HFFc6 (cell line): ENCODE measurements around the gene ANKRD13D. TPM values are rescaled to one million over a fixed set of nuclear protein-coding genes. Genes with fewer than 3 reads are reported as not detected.

ENCODE experiments used
- DNase-seq: peaks from one replicate; pipeline ENCODE4 v3.0.0-alpha.2; 2018
- H3K27ac Mint-ChIP-seq: 2 replicates; pipeline ENCODE4 v1.8.0; 2020; ENCODE audit warnings: mild to moderate bottlenecking, mixed read lengths
- H3K27me3 Mint-ChIP-seq: 2 replicates; pipeline ENCODE4 v1.8.0; 2021; ENCODE audit warnings: mild to moderate bottlenecking, moderate library complexity, mixed read lengths; ENCODE audit not compliant: insufficient read depth
- H3K36me3 Mint-ChIP-seq: 2 replicates; pipeline ENCODE4 v1.8.0; 2021; ENCODE audit warnings: low read depth, mixed read lengths
- H3K4me1 Mint-ChIP-seq: 2 replicates; pipeline ENCODE4 v1.8.0; 2020; ENCODE audit warnings: low read depth, mixed read lengths
- H3K4me3 Mint-ChIP-seq: 2 replicates; pipeline ENCODE4 v1.8.0; 2020; ENCODE audit warnings: mild to moderate bottlenecking, moderate library complexity, mixed read lengths
- H3K9me3 Mint-ChIP-seq: 2 replicates; pipeline ENCODE4 v1.8.0; 2020; ENCODE audit warnings: mild to moderate bottlenecking, mixed read lengths
- CTCF ChIP-seq: fragments of 200-600 bp; sonication (generic); IDR thresholded peaks from 2 replicates; pipeline ENCODE4 v1.5.0; 2021; ENCODE audit warnings: antibody characterized with exemption, mild to moderate bottlenecking
- total RNA-seq, 6 experiments: library from RNA; stranded (reverse); fragmentation: NEBNext Ultra II Directional; extraction: Animal tissue kit (Norgen Biotek cat#: 25700); gene quantifications; 2 replicates in 1 of 6; 3 replicates in 5 of 6; pipeline ENCODE4 v1.2.3, GENCODE V29; 2021

Gene ANKRD13D
- total RNA-seq, 6 experiments from 2014 or later, result 24.7 to 34.6 (median 26.4) TPM

DNA sequence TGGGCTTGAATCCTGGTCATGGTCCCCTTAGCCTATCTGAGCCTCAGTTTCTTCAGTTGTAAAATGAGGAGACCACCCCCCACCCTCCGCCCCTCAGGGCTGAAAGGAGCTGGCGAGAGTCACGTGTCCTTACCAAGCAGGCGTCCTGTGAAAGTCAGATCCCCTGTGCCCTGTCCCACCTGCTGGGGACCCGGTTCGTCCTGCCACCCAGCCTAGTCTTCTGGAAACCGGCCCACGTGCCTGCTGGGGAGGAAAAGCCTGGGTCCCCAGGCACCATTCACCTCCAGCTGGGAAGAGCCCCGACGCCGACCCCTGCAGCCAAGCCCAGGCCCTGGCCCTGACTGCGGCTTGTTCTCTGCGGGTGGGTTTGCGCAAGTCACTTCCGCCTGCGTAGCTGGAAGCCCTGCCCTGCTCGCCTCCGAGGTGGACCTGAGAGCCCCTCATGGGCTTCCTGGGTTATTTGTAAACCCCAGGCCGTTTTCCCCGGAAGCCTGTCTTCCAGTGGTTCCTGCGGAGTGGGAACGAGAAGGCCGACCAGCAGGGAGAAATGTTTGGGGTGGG lies 13.5 kb downstream of the ANKRD13D start:
- no peaks in the 10 kb centered on the region for H3K9me3 Mint-ChIP-seq

GRCh38 chr11:67303132-67303834 lies 14.2 kb downstream of the ANKRD13D start, which contains the start of gene SSH3:
Gene SSH3, plus strand, starts transcription at chr11:67303530. Its CDS starts 96 bp downstream, at chr11:67303626.
- H3K27me3 Mint-ChIP-seq, result no peaks in the 10 kb centered on the region
- no peak for TF ChIP-seq CTCF
- H3K36me3 Mint-ChIP-seq, result peaks cover 4% of the 10 kb centered on the region
- peak; percentile 31 for DNase-seq
- peaks cover 5% of the 10 kb centered on the region; the same call in 1 of the 2 replicates for H3K4me1 Mint-ChIP-seq
- H3K4me3 Mint-ChIP-seq, result peak within 1 kb of the TSS; percentile 65
- H3K9me3 Mint-ChIP-seq, result no peaks in the 10 kb centered on the region
- peak within 1 kb of the TSS; percentile 18; the same call in 1 of the 2 replicates for H3K27ac Mint-ChIP-seq

More for the DNA sequence above, 13.5 kb downstream of the ANKRD13D start:
- Mint-ChIP-seq H3K4me3 (peak overlapping the region; percentile 30; the same call in 1 of the 2 replicates), H3K27me3 (no peaks in the 10 kb centered on the region), H3K36me3 (peaks cover 5% of the 10 kb centered on the region), H3K4me1 (peaks cover 5% of the 10 kb centered on the region; the same call in 1 of the 2 replicates), H3K27ac (peak overlapping the region; percentile 18; the same call in 1 of the 2 replicates)
- no peak for TF ChIP-seq CTCF
- no peak for DNase-seq

- peak overlapping the region; percentile 65 for H3K4me3 Mint-ChIP-seq
- DNase-seq, result no peak
- H3K36me3 Mint-ChIP-seq, result no peaks in the 10 kb centered on the region; the same call in 1 of the 2 replicates
- H3K27ac Mint-ChIP-seq, result no peak overlapping the region
- H3K9me3 Mint-ChIP-seq, result no peaks in the 10 kb centered on the region
- no peaks in the 10 kb centered on the region for H3K27me3 Mint-ChIP-seq
- no peak for TF ChIP-seq CTCF
- H3K4me1 Mint-ChIP-seq, result peaks cover 5% of the 10 kb centered on the region; the same call in 1 of the 2 replicates
Measured at GRCh38 chr11:67303835-67304411, 14.8 kb downstream of the ANKRD13D start.

- Mint-ChIP-seq H3K27me3 (no peaks in the 10 kb centered on the region), H3K4me3 (peak overlapping the region; percentile 65), H3K36me3 (no peaks in the 10 kb centered on the region; the same call in 1 of the 2 replicates), H3K27ac (no peak overlapping the region), H3K9me3 (no peaks in the 10 kb centered on the region), H3K4me1 (peaks cover 5% of the 10 kb centered on the region; the same call in 1 of the 2 replicates)
- no peak for TF ChIP-seq CTCF
- DNase-seq, result no peak
Measured at GRCh38 chr11:67304511-67305113, 15.5 kb downstream of the ANKRD13D start.

GRCh38 chr11:67306769-67307544 lies 17.9 kb downstream of the ANKRD13D start:
- H3K27me3 Mint-ChIP-seq, result no peaks in the 10 kb centered on the region
- no peaks in the 10 kb centered on the region; the same call in 1 of the 2 replicates for H3K36me3 Mint-ChIP-seq
- H3K4me1 Mint-ChIP-seq, result peaks cover 5% of the 10 kb centered on the region; the same call in 1 of the 2 replicates
- TF ChIP-seq CTCF, result no peak
- H3K4me3 Mint-ChIP-seq, result no peak overlapping the region
- H3K27ac Mint-ChIP-seq, result no peak overlapping the region
- DNase-seq, result no peak
- H3K9me3 Mint-ChIP-seq, result no peaks in the 10 kb centered on the region
